H9 (cell line): Measurements from ENCODE around the gene DNAJC11. TPM values are rescaled to one million over a fixed set of nuclear protein-coding genes. Genes with fewer than 3 reads are reported as not detected.
"Not testable (repeated sequence)": the region's sequence is repeated elsewhere in the genome, so short reads cannot be mapped to it uniquely, and the experiment has no call there.

Experiments used
- DNase-seq: peaks from one replicate; pipeline ENCODE4 v3.0.0-alpha.2; 2017
- H2AFZ ChIP-seq: one replicate; pipeline ENCODE4 v1.6.1; 2013; ENCODE audit warnings: mild to moderate bottlenecking, low read length, control low read depth, moderate library complexity
- H2AK5ac ChIP-seq: 2 replicates; pipeline ENCODE4 v1.6.1; 2013; ENCODE audit warnings: low read length, control low read depth, mixed read lengths; ENCODE audit not compliant: insufficient read length
- H2BK120ac ChIP-seq: one replicate; pipeline ENCODE4 v1.6.1; 2013; ENCODE audit warnings: low read depth, mild to moderate bottlenecking, low read length, control low read depth, inconsistent platforms; ENCODE audit not compliant: poor library complexity, severe bottlenecking
- H2BK12ac ChIP-seq: 2 replicates; pipeline ENCODE4 v1.6.1; 2013; ENCODE audit warnings: low read length, control low read depth, mixed read lengths, low read depth; ENCODE audit not compliant: insufficient read length
- H2BK15ac ChIP-seq: 2 replicates; pipeline ENCODE4 v1.6.1; 2013; ENCODE audit warnings: low read depth, low read length, control low read depth
- H2BK20ac ChIP-seq: one replicate; pipeline ENCODE4 v1.6.1; 2013; ENCODE audit warnings: low read depth, mild to moderate bottlenecking, low read length, control low read depth, inconsistent platforms; ENCODE audit not compliant: poor library complexity, severe bottlenecking
- H2BK5ac ChIP-seq: 2 replicates; pipeline ENCODE4 v1.6.1; 2013; ENCODE audit warnings: low read length, control low read depth, mixed read lengths; ENCODE audit not compliant: insufficient read length
- H3K14ac ChIP-seq: 2 replicates; pipeline ENCODE4 v1.6.1; 2013; ENCODE audit warnings: low read length, control low read depth; ENCODE audit not compliant: insufficient read depth
- H3K18ac ChIP-seq: 2 replicates; pipeline ENCODE4 v1.6.1; 2013; ENCODE audit warnings: low read depth, mild to moderate bottlenecking, mixed read lengths, low read length, control low read depth; ENCODE audit not compliant: insufficient read length
- H3K23ac ChIP-seq: 2 replicates; pipeline ENCODE4 v1.6.1; 2013; ENCODE audit warnings: low read length, control low read depth, mixed read lengths, low read depth; ENCODE audit not compliant: insufficient read length
- H3K23me2 ChIP-seq: 2 replicates; pipeline ENCODE4 v1.6.1; 2013; ENCODE audit warnings: low read depth, mild to moderate bottlenecking, mixed read lengths, low read length, control low read depth; ENCODE audit not compliant: insufficient read length, poor library complexity, severe bottlenecking
- H3K27ac ChIP-seq: 2 replicates; pipeline ENCODE4 v1.5.1; 2013; ENCODE audit warnings: low read length, control low read depth, mixed read lengths, low read depth; ENCODE audit not compliant: insufficient read length
- H3K27me3 ChIP-seq: 2 replicates; pipeline ENCODE4 v1.6.1; 2013; ENCODE audit warnings: low read length, control low read depth, inconsistent platforms; ENCODE audit not compliant: insufficient read depth
- H3K4ac ChIP-seq: 2 replicates; pipeline ENCODE4 v1.6.1; 2013; ENCODE audit warnings: low read depth, mild to moderate bottlenecking, control low read depth, inconsistent platforms, low read length, moderate library complexity
- H3K4me1 ChIP-seq: 2 replicates; pipeline ENCODE4 v1.6.1; 2013; ENCODE audit warnings: low read length, control low read depth, inconsistent platforms; ENCODE audit not compliant: insufficient read depth
- H3K4me2 ChIP-seq: 2 replicates; pipeline ENCODE4 v1.6.1; 2013; ENCODE audit warnings: low read length, control low read depth, mixed read lengths; ENCODE audit not compliant: insufficient read length, insufficient read depth
- H3K56ac ChIP-seq: 2 replicates; pipeline ENCODE4 v1.6.1; 2013; ENCODE audit warnings: low read depth, mild to moderate bottlenecking, mixed read lengths, low read length, control low read depth; ENCODE audit not compliant: insufficient read length
- H3K79me1 ChIP-seq: 2 replicates; pipeline ENCODE4 v1.6.1; 2013; ENCODE audit warnings: low read depth, mild to moderate bottlenecking, moderate library complexity, low read length, control low read depth, inconsistent platforms; ENCODE audit not compliant: insufficient read depth, poor library complexity, severe bottlenecking
- H3K79me2 ChIP-seq: 2 replicates; pipeline ENCODE4 v1.6.1; 2013; ENCODE audit warnings: low read length, control low read depth, inconsistent platforms; ENCODE audit not compliant: insufficient read depth
- H3K9ac ChIP-seq: 2 replicates; pipeline ENCODE4 v1.6.1; 2013; ENCODE audit warnings: low read length, control low read depth, mixed read lengths; ENCODE audit not compliant: insufficient read length; ENCODE audit errors: extremely low read depth
- H3K9me3 ChIP-seq: one replicate; pipeline ENCODE4 v1.6.1; 2013; ENCODE audit warnings: low read depth, low read length, inconsistent platforms; ENCODE audit not compliant: control insufficient read depth
- H3T11ph ChIP-seq: one replicate; pipeline ENCODE4 v1.6.1; 2013; ENCODE audit warnings: mild to moderate bottlenecking, low read length, control low read depth, inconsistent platforms
- H4K20me1 ChIP-seq: one replicate; pipeline ENCODE4 v1.6.1; 2013; ENCODE audit not compliant: control insufficient read depth, insufficient read length, insufficient read depth
- H4K5ac ChIP-seq: 2 replicates; pipeline ENCODE4 v1.6.1; 2013; ENCODE audit warnings: low read depth, mild to moderate bottlenecking, mixed read lengths, low read length, control low read depth; ENCODE audit not compliant: insufficient read length
- H4K8ac ChIP-seq: replicated peaks from 2 replicates; pipeline ENCODE4 v1.6.1; 2013; ENCODE audit warnings: low read length, control low read depth, mixed read lengths, low read depth; ENCODE audit not compliant: insufficient read length
- H4K91ac ChIP-seq: 2 replicates; pipeline ENCODE4 v1.6.1; 2013; ENCODE audit warnings: low read depth, mild to moderate bottlenecking, moderate library complexity, mixed read lengths, low read length, control low read depth; ENCODE audit not compliant: insufficient read length
- H3K27ac Mint-ChIP-seq, 3 experiments: 2 replicates in 2 of 3; 3 replicates in 1 of 3; pipeline ENCODE4 v1.8.0; 2020 to 2021; ENCODE audit warnings: mixed read lengths in 3 of 3, mild to moderate bottlenecking in 1 of 3, moderate library complexity in 1 of 3
- H3K27me3 Mint-ChIP-seq: 2 replicates; pipeline ENCODE4 v1.8.0; 2021; ENCODE audit warnings: low read depth, mild to moderate bottlenecking, moderate library complexity, mixed read lengths
- H3K36me3 Mint-ChIP-seq, 3 experiments: 2 replicates in 2 of 3; 3 replicates in 1 of 3; pipeline ENCODE4 v1.8.0; 2020 to 2021; ENCODE audit warnings: low read depth in 3 of 3, mixed read lengths in 3 of 3; ENCODE audit not compliant: insufficient read depth in 1 of 3
- H3K4me1 Mint-ChIP-seq, 2 experiments: 2 replicates each; pipeline ENCODE4 v1.8.0; 2020; ENCODE audit warnings: mixed read lengths in 2 of 2
- H3K4me3 Mint-ChIP-seq, 2 experiments: 2 replicates in 1 of 2; 3 replicates in 1 of 2; pipeline ENCODE4 v1.8.0; 2020 to 2021; ENCODE audit warnings: mild to moderate bottlenecking in 2 of 2, mixed read lengths in 2 of 2, moderate library complexity in 1 of 2
- H3K9me3 Mint-ChIP-seq, 2 experiments: 2 replicates in 1 of 2; 3 replicates in 1 of 2; pipeline ENCODE4 v1.8.0; 2020; ENCODE audit warnings: mild to moderate bottlenecking in 2 of 2, mixed read lengths in 2 of 2, moderate library complexity in 1 of 2
- CTCF ChIP-seq: fragments of 200-600 bp; sonication (generic); conservative IDR thresholded peaks from 3 replicates; pipeline ENCODE4 v1.8.0; 2021; ENCODE audit warnings: antibody characterized with exemption, mild to moderate bottlenecking
- WGBS: extraction: QIAGEN DNeasy Blood & Tissue Kit; methylation state at CpG from one replicate; pipeline ENCODE4 v1.1.7; 2013; ENCODE audit warnings: missing lambda C conversion rate, low lambda C conversion rate, mixed read lengths; ENCODE audit not compliant: insufficient read length; ENCODE audit errors: extremely low coverage; 5-methylcytosine and 5-hydroxymethylcytosine counted together
- total RNA-seq: library from RNA; stranded (reverse); gene quantifications from 2 replicates; pipeline ENCODE4 v1.2.1, GENCODE V29; 2021

Gene DNAJC11
- total RNA-seq, 1 experiment from 2014 or later, result 88.5 TPM

- Histone ChIP-seq H3K18ac (no peak overlapping the region), H3K23me2 (no peaks in the 10 kb centered on the region), H3K27me3 (no peaks in the 10 kb centered on the region), H4K5ac (no peak overlapping the region), H3K79me2 (no peaks in the 10 kb centered on the region), H3K9ac (no peak overlapping the region), H2BK20ac (no peak overlapping the region), H3K23ac (no peak overlapping the region), H3K4me2 (no peak overlapping the region), H3K56ac (no peak overlapping the region), H3T11ph (no peak overlapping the region), H4K8ac (no peak overlapping the region), H3K79me1 (no peaks in the 10 kb centered on the region), H2BK12ac (no peak overlapping the region), H3K27ac (no peak overlapping the region), H3K4ac (no peak overlapping the region), H4K20me1 (no peaks in the 10 kb centered on the region), H3K4me1 (no peaks in the 10 kb centered on the region), H2AFZ (no peak overlapping the region), H2AK5ac (no peak overlapping the region), H2BK15ac (no peak overlapping the region), H3K14ac (no peak overlapping the region), H4K91ac (no peak overlapping the region), H3K9me3 (no peaks in the 10 kb centered on the region), H2BK120ac (no peak overlapping the region), H2BK5ac (no peak overlapping the region)
- no peaks in the 10 kb centered on the region for H3K4me1 Mint-ChIP-seq
- H3K4me3 Mint-ChIP-seq, result no peak overlapping the region
- peak; percentile 28; the same call in 1 of the 3 replicates for TF ChIP-seq CTCF
- no peaks in the 10 kb centered on the region for H3K9me3 Mint-ChIP-seq
- peaks cover 37 to 93% (median 89%) of the 10 kb centered on the region in 3 experiments for H3K36me3 Mint-ChIP-seq
- no CpG with 5 or more reads among the region's 9 CpGs for WGBS
- no peaks in the 10 kb centered on the region; the same call in 1 of the 2 replicates for H3K27me3 Mint-ChIP-seq
- DNase-seq, result no peak
- H3K27ac Mint-ChIP-seq, result no peak overlapping the region
Observed at GRCh38 chr1:6637770-6638169, 63.8 kb downstream of the DNAJC11 start.

- not testable (repeated sequence) for H4K20me1 ChIP-seq, DNase-seq, H3K18ac ChIP-seq, H3K23me2 ChIP-seq, H4K91ac ChIP-seq, H3T11ph ChIP-seq, H3K9ac ChIP-seq, H2BK120ac ChIP-seq, H3K23ac ChIP-seq, H3K27ac ChIP-seq, H3K27me3 Mint-ChIP-seq, H2AK5ac ChIP-seq, H2BK20ac ChIP-seq, H4K5ac ChIP-seq, H3K4me1 ChIP-seq, H3K79me2 ChIP-seq, H2BK12ac ChIP-seq, H3K27me3 ChIP-seq, H3K4ac ChIP-seq, H3K4me1 Mint-ChIP-seq, H2AFZ ChIP-seq, H3K79me1 ChIP-seq, H3K27ac Mint-ChIP-seq, H2BK15ac ChIP-seq, H3K9me3 Mint-ChIP-seq, H3K4me2 ChIP-seq, H4K8ac ChIP-seq, H2BK5ac ChIP-seq, H3K9me3 ChIP-seq, H3K4me3 Mint-ChIP-seq, H3K56ac ChIP-seq, H3K14ac ChIP-seq
- peaks cover 28 to 92% (median 82%) of the 10 kb centered on the region in 3 experiments for H3K36me3 Mint-ChIP-seq
- WGBS, result no CpG with 5 or more reads among the region's 6 CpGs
Observed at GRCh38 chr1:6636778-6637177, 64.8 kb downstream of the DNAJC11 start.
